AG09309 (cell line): Measurements from ENCODE around the gene RAB1A.
A peak's percentile ranks its signal among the peaks of the same experiment; 100 is the strongest.
"Not testable (repeated sequence)": the region's sequence is repeated elsewhere in the genome, so short reads cannot be mapped to it uniquely, and the experiment has no call there.

Source experiments
- DNase-seq: peaks from one replicate; pipeline ENCODE4 v3.0.0-alpha.2; 2010; ENCODE audit warnings: low read depth
- H3K4me3 ChIP-seq: 2 replicates; pipeline ENCODE4 v1.5.1; 2011; ENCODE audit warnings: mild to moderate bottlenecking, low read depth, low read length, moderate library complexity; ENCODE audit not compliant: control insufficient read depth
- CTCF ChIP-seq: IDR thresholded peaks from 2 replicates; pipeline ENCODE4 v1.5.1; 2011; ENCODE audit warnings: mild to moderate bottlenecking, low read depth, low read length, inconsistent platforms; ENCODE audit not compliant: insufficient read depth, control insufficient read depth; ENCODE audit errors: missing control alignments

RAB1A gene

GRCh38 chr2:65134158-65134557 lies 4.3 kb upstream of the RAB1A start:
- DNase-seq, result no peak
- no peak for TF ChIP-seq CTCF
- H3K4me3 ChIP-seq, result no peak overlapping the region

DNA sequence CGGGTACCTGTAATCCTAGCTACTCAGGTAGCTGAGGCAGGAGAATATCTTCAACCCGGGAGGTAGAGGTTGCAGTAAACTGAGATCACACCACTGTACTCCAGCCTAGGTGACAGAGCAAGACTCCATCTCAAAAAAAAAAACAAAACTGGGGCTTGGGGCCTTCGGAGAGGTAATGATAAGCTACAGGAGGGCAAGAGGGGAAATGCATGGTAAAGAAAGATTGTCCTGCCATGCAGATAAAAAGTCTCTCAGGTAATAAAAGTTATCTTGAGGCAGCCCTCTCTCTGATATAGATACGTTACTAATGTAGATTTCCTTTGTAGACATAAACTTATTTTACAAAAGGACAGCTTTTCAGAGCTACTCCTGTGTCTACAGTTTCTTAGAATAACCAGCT lies 3.7 kb upstream of the RAB1A start:
- DNase-seq, result no peak
- TF ChIP-seq CTCF, result no peak
- H3K4me3 ChIP-seq, result no peak overlapping the region

DNA sequence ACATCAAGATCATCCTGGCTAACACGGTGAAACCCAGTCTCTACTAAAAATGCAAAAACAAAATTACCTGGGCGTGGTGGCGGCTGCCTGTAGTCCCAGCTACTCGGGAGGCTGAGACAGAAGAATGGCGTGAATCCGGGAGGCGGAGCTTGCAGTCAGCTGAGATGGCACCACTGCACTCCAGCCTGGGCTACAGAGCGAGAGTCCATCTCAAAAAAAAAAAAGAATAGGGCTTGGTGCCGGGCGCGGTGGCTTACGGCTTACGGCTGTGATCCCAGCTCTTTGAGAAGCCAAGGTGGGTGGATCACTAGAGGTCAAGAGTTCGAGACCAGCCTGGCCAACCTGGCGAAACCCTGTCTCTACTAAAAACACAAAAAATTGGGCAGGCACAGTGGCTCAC lies 3.0 kb upstream of the RAB1A start:
- H3K4me3 ChIP-seq, DNase-seq: not testable (repeated sequence)

DNA sequence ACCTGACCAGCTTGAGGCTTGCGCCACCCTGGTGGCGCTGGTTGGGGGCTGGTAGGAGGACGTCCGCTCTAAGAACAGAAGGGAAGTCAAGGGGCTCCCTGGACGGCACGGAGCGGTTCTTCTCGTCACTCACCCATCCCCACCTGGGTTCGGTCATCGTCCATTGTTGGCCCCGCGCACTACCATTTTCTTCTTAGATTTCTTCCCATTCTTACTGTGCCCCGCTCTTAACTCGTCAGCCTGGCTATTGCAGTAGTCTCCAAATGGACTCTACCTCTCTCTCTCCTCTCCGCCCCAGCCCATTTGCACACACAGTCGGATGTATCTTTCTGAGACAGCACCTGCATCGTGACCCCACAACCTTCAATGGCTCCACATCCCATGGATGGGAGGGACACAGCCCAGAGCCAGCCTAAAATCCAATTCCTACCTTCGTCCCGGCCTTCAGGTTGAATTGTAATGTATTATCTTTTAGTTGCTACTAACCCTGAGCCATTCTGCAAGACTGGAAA lies 814 bp upstream of the RAB1A start:
- DNase-seq, result no peak

GRCh38 chr2:65129286-65129825 lies 550 bp downstream of the RAB1A start:
- no peak for TF ChIP-seq CTCF
- no peak for DNase-seq
- H3K4me3 ChIP-seq, result peak overlapping the region; percentile 79

More for the DNA sequence above, 814 bp upstream of the RAB1A start:
- H3K4me3 ChIP-seq, result peak overlapping the region; percentile 51
- TF ChIP-seq CTCF, result no peak

DNA sequence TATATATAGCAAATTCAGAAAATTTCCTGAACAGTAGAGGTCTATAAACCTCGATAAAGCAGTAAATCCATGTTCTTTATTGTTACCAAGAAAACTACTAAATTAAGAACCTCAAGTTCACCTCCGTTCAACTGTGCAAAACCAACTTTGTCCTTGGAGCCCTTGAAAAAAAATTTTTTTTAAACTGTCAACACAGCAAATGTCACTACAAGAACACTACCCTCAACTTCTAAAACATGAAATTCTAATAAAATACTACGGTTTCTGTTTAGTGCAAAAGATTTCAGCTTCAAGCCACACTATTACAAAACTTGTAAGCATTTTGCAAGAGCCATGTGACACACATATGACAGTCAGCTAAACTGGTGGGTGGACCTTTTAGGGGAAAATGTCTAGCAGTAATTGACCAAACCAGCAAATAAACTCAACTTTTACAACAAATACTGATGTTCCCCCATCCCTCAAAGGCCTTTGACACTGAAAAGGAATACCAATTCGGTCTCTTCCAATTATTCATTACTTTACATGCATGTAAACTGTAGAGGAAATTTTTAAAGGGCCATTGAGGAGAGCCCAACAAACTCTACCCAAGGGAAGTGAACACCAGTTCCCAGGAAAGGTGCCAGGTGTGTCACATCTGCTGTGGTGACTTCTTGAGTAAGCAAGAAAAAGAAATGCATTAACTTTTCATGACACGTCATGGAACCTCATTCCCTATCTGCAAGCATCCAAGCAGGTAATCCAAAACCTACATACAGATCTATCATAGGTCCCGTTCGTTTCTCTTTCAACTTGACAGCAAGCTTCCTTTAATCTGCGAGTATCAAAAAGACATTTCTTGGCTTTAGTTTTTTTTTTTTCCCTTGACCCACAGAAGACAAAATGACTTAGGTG lies 1.4 kb downstream of the RAB1A start:
- peak; percentile 40 for DNase-seq
- peak overlapping the region; percentile 79 for H3K4me3 ChIP-seq
- no peak for TF ChIP-seq CTCF

DNA sequence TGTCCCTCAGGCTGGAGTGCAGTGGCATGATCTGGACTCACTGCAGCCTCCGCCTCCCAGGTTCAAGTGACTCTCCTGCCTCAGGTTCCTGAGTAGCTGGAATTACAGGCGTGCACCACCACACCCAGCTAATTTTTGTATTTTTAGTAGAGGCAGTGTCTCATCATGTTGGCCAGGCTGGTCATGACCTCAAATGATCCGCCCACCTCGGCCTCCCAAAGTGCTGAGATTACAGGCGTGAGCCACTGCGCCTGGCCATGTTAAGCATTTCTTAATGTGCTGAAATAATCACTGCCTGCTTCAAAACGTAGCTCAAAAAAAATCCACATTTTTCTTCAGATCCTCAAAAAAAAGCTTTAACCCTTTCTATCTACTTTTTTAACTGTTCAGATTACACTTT lies 4.4 kb downstream of the RAB1A start:
- DNase-seq, H3K4me3 ChIP-seq: not testable (repeated sequence)
